ENCODE results near the gene SLC22A13. TPM values are rescaled to one million over a fixed set of nuclear protein-coding genes. Genes with fewer than 3 reads are reported as not detected.

Gene SLC22A13
- total RNA-seq, 6 experiments from 2014 or later: 0.17 to 0.30 (median 0.20) TPM; not detected in 1

DNA sequence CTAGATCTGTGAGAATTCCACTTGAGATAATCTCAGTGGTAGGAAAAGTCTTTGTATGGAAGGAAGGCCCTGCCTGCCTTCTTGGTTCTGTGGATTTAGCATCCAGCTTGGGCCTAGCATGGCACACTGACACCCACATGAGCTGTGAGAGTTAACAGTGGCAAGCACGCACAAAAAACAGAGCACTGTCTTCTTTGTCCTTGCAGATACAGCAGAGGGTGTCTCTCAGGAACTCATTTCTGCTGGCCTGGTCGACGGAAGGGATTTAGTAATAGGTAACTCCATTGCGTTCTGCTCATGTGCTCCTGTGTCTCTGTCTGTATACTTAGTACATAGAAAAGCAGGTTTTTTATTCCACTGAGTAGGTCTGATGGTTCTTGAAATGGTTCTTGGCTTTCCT, 14.4 kb upstream of the SLC22A13 start:
- Mint-ChIP-seq H3K9me3 (no peaks in the 10 kb centered on the region), H3K27me3 (ENCODE audit: insufficient read depth) (no peaks in the 10 kb centered on the region), H3K4me1 (ENCODE audit: low read depth) (peaks cover 32% of the 10 kb centered on the region), H3K27ac (no peak overlapping the region), H3K36me3 (ENCODE audit: low read depth) (peaks cover 63% of the 10 kb centered on the region), H3K4me3 (no peak overlapping the region)
- TF ChIP-seq, protein P1, sequence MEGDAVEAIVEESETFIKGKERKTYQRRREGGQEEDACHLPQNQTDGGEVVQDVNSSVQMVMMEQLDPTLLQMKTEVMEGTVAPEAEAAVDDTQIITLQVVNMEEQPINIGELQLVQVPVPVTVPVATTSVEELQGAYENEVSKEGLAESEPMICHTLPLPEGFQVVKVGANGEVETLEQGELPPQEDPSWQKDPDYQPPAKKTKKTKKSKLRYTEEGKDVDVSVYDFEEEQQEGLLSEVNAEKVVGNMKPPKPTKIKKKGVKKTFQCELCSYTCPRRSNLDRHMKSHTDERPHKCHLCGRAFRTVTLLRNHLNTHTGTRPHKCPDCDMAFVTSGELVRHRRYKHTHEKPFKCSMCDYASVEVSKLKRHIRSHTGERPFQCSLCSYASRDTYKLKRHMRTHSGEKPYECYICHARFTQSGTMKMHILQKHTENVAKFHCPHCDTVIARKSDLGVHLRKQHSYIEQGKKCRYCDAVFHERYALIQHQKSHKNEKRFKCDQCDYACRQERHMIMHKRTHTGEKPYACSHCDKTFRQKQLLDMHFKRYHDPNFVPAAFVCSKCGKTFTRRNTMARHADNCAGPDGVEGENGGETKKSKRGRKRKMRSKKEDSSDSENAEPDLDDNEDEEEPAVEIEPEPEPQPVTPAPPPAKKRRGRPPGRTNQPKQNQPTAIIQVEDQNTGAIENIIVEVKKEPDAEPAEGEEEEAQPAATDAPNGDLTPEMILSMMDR (IDR thresholded peaks at IDR 0.05): no peak
- no peak for DNase-seq

DNA sequence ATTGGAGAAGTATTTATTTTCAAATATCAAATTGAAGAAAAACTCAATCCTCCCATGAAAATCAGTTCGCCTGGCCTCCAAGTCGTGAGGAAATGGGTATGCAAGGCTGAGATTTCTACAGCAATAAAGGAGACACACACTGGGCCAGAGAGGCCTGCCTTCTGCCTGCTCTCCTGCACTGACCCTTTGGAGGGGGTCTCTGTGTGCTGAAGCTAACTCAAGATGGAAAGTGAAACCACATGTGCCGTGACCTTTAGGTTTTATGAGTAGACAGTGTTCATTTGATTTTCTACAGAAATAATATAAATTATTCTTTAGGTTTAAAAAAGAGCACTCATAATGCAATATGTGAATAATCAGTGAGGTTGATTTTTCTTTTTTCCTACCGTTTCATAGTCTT, 11.9 kb upstream of the SLC22A13 start:
- Mint-ChIP-seq H3K9me3 (no peaks in the 10 kb centered on the region), H3K27ac (no peak overlapping the region), H3K36me3 (ENCODE audit: low read depth) (peaks cover 68% of the 10 kb centered on the region), H3K4me3 (no peak overlapping the region), H3K27me3 (ENCODE audit: insufficient read depth) (no peaks in the 10 kb centered on the region), H3K4me1 (ENCODE audit: low read depth) (peaks cover 30% of the 10 kb centered on the region)
- DNase-seq: no peak
- TF ChIP-seq, protein P1 (IDR thresholded peaks at IDR 0.05): no peak

DNA sequence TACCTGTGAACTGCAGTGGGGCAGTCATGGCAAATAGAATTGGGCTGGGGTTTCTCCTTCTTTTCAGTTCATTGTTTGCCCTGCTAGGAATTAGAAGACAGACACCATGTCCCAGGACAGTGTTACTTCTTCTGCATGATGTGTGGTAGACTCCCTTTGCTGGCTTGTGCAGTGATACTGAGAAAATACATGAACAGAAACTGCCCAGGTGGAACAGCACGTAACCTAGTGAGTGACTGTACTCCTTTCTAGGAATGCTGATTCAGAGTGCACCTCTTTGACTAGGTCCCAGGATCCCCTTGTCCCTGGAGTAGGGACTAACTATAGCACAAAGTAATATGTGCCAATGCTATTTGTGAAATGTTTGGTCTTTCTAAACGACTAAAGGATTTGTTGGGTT, 10.7 kb upstream of the SLC22A13 start:
- TF ChIP-seq, protein P1 (IDR thresholded peaks at IDR 0.05): no peak
- Mint-ChIP-seq H3K27me3 (ENCODE audit: insufficient read depth) (no peaks in the 10 kb centered on the region), H3K4me3 (no peak overlapping the region), H3K36me3 (ENCODE audit: low read depth) (peaks cover 65% of the 10 kb centered on the region), H3K4me1 (ENCODE audit: low read depth) (peaks cover 28% of the 10 kb centered on the region), H3K9me3 (no peaks in the 10 kb centered on the region), H3K27ac (no peak overlapping the region)
- no peak for DNase-seq

DNA sequence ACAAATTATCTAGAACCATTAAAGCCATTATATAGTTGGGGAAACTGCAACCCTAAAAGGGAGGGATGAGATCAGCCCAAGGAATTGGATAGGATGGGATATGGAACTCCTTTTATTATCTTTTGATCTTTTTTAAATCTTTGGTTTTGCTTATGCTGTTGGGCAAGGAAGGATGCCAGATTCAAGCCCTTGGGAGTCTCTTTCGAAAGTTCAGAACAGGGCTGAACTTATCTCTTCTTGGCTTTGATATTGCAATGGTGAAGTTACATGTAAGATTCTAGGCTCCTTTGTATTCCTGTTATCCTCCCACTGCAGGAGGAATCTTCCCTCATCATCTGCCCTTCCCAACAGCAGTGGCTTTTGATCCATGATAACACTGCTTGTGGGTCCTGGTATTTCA, 10.0 kb upstream of the SLC22A13 start:
- DNase-seq: no peak
- TF ChIP-seq, protein P1 (IDR thresholded peaks at IDR 0.05): no peak
- Mint-ChIP-seq H3K4me1 (ENCODE audit: low read depth) (peaks cover 28% of the 10 kb centered on the region), H3K27ac (no peak overlapping the region), H3K27me3 (ENCODE audit: insufficient read depth) (no peaks in the 10 kb centered on the region), H3K9me3 (no peaks in the 10 kb centered on the region), H3K36me3 (ENCODE audit: low read depth) (peaks cover 69% of the 10 kb centered on the region), H3K4me3 (no peak overlapping the region)

DNA sequence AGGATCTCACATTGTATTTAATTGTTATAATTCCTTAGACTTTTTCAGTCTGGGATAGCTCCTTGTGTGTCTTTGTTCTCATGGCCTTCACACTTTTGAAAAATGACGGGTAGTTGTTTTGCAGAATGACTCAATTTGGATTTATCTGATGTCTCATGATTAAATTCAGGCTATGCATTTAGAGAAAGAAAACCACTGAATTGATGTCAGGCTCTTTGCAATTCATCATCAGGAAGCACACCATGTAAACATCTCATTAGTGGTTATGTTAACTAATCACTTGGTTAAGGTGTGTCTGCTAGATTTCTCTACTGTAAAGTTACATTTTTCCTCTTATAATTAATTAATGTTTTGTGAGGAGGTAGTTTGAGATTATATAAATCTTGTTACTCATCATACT, 8.0 kb upstream of the SLC22A13 start:
- peaks cover 28% of the 10 kb centered on the region for H3K4me1 Mint-ChIP-seq (ENCODE audit: low read depth)
- H3K4me3 Mint-ChIP-seq: no peak overlapping the region
- DNase-seq: no peak
- TF ChIP-seq, protein P1 (IDR thresholded peaks at IDR 0.05): no peak
- H3K9me3 Mint-ChIP-seq: no peaks in the 10 kb centered on the region
- peaks cover 64% of the 10 kb centered on the region for H3K36me3 Mint-ChIP-seq (ENCODE audit: low read depth)
- H3K27ac Mint-ChIP-seq: peak overlapping the region; percentile 10; the same call in 1 of the 2 replicates
- no peaks in the 10 kb centered on the region for H3K27me3 Mint-ChIP-seq (ENCODE audit: insufficient read depth)

DNA sequence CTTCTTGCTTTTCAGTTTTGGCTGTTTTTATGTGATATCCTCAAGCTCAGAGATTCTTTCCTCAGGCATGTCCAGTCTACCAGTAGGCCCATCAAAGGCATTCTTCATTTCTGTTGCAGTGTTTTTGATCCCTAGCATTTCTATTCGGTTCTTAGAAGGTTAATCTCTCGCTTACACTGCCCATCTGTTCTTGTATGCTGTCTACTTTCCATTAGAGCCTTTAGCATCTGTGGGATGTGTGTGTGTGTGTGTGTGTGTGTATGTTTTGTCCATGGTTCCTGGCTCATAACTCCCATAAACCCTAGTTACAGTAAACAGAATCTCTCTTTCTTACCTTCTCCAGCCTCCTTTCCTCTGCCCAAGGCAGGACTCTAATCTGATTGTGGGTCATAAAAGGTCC, 5.1 kb upstream of the SLC22A13 start:
- TF ChIP-seq, protein P1 (IDR thresholded peaks at IDR 0.05): no peak
- Mint-ChIP-seq H3K36me3 (ENCODE audit: low read depth) (peaks cover 37% of the 10 kb centered on the region), H3K27me3 (ENCODE audit: insufficient read depth) (no peaks in the 10 kb centered on the region), H3K4me3 (no peak overlapping the region; the same call in 1 of the 2 replicates), H3K27ac (no peak overlapping the region), H3K9me3 (no peaks in the 10 kb centered on the region), H3K4me1 (ENCODE audit: low read depth) (peaks cover 28% of the 10 kb centered on the region)
- DNase-seq: no peak

All from HFFc6 (cell line).